ENCODE results near the gene PLA2G6. TPM values are rescaled to one million over a fixed set of nuclear protein-coding genes. Genes with fewer than 3 reads are reported as not detected.
"Not testable (repeated sequence)": the region's sequence is repeated elsewhere in the genome, so short reads cannot be mapped to it uniquely, and the experiment has no call there.

The PLA2G6 gene
- polyA plus RNA-seq, 1 donor: 71.1 TPM

DNA sequence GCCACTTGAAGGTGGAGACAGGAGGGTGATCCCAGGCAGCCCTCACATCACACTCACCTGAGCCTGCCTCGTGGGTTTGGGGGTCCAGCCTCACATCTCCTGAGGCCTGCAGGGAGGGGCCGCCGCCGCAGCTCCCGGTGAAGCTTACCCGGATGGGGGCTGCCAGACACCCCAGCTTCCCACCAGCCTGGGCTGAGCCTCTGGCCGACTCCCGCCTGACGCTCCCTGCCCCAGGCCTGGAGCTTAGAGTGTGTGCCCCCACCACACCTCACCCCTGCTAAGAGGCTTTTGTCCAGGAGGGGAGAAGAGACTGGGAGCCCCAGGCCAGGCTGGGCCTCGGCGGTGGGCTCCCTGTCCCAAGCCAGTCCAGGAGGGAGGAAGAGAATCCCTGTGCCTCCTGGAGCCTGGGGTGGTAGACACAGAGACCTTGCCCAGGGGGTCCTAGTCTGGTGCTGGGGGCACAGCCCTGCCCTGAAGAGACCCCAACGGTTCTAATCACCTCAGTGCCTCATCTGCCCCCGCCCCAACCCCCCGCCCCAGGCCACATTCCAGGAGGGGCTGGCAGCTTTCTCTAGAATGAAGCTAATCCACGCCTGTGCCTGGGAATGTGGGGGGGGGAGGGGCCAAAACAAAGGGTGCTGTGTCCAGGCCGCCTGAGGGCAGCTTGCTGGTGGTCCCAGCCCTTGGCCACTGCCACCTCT, 97.5 kb downstream of the PLA2G6 start, which contains the start of gene SLC16A8:
Gene SLC16A8 (minus strand): TSS at position 254 of the 701 bp plus-strand sequence. CDS start 1,311 bp downstream, outside the sequence.
- Histone ChIP-seq H3K36me3 (ENCODE audit: control insufficient read depth, insufficient read depth, low read length) (peaks cover 38% of the 10 kb centered on the region), H3K4me1 (ENCODE audit: control insufficient read depth, insufficient read depth, low read length) (peaks cover 10% of the 10 kb centered on the region), H3K4me3 (ENCODE audit: low read length) (no peak within 1 kb of the TSS), H3K27me3 (ENCODE audit: control insufficient read depth, insufficient read depth, low read length) (peaks cover 35% of the 10 kb centered on the region), H3K27ac (ENCODE audit: low read length) (no peak within 1 kb of the TSS), H3K9me3 (ENCODE audit: control insufficient read depth, low read depth, low read length) (peaks cover 14% of the 10 kb centered on the region)
- WGBS (ENCODE audit: insufficient coverage, low lambda C conversion rate): no CpG with 5 or more reads among the region's 16 CpGs
- no peak for DNase-seq

DNA sequence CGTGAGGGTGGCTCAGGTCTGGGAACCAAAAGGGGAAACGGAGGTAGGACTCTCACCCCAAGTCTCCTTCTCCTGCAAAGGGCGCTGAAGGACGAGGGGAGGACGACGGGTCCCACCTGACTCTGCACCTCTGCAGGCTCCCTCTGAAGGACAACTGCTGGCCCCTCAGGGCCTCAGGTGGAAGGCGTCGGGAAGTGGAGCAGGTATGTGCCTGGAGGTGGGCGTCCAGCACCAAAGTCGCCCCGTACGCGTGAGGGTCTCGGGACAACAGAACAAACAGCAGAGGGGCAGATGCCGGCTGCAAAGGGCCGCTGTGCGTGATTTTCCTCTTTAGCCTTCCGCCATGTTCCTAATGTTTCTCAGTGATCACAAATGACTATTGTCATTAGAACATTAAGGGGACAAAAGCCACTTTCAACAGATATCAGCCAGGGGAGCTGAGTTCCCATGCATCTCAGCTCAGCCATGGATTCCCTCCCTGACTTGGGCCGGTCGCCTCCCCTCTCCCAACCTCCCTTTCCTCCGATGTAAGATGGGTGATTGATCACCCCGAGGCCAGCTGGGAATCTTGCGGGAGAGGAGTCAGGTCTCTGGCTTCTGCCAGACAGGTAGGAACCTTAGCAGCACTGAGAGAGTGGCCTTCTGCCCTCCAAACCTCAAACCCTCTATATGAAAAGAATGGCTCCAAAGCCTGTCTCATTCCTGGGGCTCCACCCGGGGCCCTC, 98.5 kb downstream of the PLA2G6 start:
- Histone ChIP-seq H3K36me3 (ENCODE audit: control insufficient read depth, insufficient read depth, low read length) (peaks cover 32% of the 10 kb centered on the region), H3K4me1 (ENCODE audit: control insufficient read depth, insufficient read depth, low read length) (peaks cover 10% of the 10 kb centered on the region), H3K4me3 (ENCODE audit: low read length) (no peak overlapping the region), H3K27me3 (ENCODE audit: control insufficient read depth, insufficient read depth, low read length) (peaks cover 32% of the 10 kb centered on the region), H3K9me3 (ENCODE audit: control insufficient read depth, low read depth, low read length) (peaks cover 14% of the 10 kb centered on the region), H3K27ac (ENCODE audit: low read length) (no peak overlapping the region)
- DNase-seq: no peak
- WGBS (ENCODE audit: insufficient coverage, low lambda C conversion rate): 55% methylated on average over 5 of the region's 24 CpGs

DNA sequence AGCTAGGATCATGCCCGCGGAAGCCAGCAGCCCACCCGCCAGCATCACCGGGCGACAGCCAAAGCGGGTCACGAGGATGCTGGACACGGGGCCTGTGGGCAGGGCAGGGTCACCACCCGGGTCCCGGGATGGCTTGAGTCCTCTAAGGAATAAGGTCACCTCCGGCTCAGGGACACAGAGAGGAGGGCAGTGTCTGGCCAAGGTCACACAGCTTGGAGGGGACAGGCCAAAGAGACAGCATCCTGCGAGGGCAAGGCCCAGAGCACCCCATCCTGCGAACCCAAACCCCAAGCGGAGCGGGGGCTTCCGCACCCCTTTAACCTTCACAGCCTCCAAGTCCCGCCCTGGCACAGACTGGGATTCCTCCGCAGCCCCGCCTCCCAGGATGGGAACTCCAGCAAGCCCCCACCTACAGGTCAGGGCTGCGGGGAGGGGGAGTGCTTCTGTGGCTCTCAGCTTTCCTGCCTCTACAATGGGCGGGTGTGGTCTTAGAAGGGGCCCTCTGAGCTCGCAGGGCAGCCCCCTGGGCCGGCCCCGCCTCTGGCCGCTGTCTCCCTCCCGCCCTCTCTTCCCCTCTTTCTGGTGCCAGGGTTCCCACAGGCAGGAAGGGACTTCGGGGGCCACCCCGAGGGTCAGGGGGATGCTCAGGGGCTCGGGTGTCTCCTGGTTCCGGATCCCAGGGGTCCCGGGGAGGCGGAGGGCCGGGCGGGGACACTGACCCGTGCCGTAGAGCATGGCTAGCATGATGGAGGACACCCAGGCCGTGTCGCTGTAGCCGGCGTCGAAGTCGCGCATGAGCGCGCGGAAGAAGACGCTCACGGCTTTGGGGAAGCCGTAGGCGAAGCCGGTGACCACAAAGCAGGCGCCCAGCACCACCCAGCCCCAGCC, 99.4 kb downstream of the PLA2G6 start:
- Histone ChIP-seq H3K4me3 (ENCODE audit: low read length) (peak overlapping the region; percentile 6), H3K27me3 (ENCODE audit: control insufficient read depth, insufficient read depth, low read length) (peaks cover 32% of the 10 kb centered on the region), H3K9me3 (ENCODE audit: control insufficient read depth, low read depth, low read length) (peaks cover 14% of the 10 kb centered on the region), H3K4me1 (ENCODE audit: control insufficient read depth, insufficient read depth, low read length) (peaks cover 10% of the 10 kb centered on the region), H3K36me3 (ENCODE audit: control insufficient read depth, insufficient read depth, low read length) (peaks cover 25% of the 10 kb centered on the region), H3K27ac (ENCODE audit: low read length) (no peak overlapping the region)
- DNase-seq: no peak
- WGBS (ENCODE audit: insufficient coverage, low lambda C conversion rate): no CpG with 5 or more reads among the region's 52 CpGs

DNA sequence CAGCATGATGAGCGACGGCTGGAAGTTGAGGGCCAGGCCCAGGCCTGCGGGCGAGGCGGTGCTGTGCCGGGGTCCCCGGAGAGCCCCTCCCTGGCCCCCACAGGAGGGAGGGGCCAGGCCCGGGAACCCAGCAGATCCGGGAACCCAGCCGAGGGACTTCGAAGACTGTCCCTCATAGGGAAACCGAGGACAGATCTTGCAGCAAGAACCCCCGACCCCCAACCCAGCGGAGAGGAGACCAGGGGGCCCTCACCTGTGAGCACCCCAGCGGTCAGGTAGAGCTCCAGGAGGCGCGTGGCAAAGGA, 100.0 kb downstream of the PLA2G6 start:
- H3K27ac ChIP-seq (ENCODE audit: low read length): no peak overlapping the region
- no CpG with 5 or more reads among the region's 17 CpGs for WGBS (ENCODE audit: insufficient coverage, low lambda C conversion rate)

DNA sequence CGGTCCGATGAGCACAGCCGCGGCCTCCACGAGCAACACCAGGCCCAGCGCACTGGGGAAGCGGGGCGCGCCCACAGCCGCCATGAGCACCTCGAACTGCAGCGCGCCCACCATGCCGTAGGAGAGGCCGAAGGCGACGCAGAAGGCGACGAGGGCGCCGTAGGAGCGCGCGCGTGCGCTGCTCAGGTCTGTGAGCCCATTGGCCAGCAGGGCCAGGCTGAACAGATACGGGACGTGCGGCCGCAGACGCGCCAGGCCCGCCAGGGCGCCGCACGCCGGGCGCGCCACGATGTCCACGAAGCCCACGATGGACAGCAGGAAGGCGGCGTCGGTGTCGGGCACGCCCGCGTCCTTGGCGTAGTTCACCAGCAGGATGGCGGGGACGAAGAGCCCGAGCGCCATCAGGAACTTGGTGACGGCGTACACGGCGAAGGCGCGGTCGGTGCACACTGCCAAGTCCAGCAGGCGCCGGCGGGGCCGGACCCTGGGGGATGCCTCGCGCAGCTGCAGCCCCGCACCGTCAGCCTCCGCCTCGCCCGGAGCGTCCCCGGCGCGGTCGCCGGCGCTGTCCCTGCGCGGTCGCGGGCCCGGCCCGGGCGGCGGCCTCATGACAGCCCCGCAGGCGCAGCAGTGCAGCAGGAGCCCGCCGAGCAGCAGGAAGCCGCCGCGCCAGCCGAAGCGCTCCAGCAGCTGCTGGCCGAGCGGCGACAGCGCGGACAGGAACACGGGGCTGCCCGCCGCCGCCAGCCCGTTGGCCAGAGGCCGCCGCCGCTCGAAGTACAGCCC, 100.6 kb downstream of the PLA2G6 start:
- DNase-seq: peak in 1 of 2 donors; percentile 64

More for the DNA sequence above, 100.0 kb downstream of the PLA2G6 start:
- Histone ChIP-seq H3K9me3 (ENCODE audit: control insufficient read depth, low read depth, low read length) (peaks cover 14% of the 10 kb centered on the region), H3K27me3 (ENCODE audit: control insufficient read depth, insufficient read depth, low read length) (peaks cover 32% of the 10 kb centered on the region), H3K4me3 (ENCODE audit: low read length) (peak overlapping the region; percentile 6), H3K4me1 (ENCODE audit: control insufficient read depth, insufficient read depth, low read length) (peaks cover 10% of the 10 kb centered on the region), H3K36me3 (ENCODE audit: control insufficient read depth, insufficient read depth, low read length) (peaks cover 20% of the 10 kb centered on the region)
- DNase-seq: no peak

DNA sequence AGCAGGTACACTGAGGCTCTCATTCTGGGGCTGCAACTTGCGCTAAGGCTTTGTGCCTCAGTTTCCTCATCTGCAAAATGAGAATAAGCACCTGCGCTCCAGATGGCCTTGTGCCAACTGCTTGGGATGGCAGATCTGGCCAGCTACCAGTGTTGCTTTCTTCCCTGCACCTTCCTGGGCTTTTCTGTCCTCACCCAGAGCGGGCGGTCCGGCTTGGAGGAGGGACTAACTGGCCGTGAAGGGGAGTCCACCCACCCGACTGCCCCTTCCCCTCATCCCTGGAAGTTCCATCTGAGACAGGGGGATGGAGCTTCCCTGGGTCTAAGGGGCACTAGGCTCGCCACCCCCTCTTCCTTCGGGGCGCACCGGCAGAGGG, 101.2 kb downstream of the PLA2G6 start:
- WGBS (ENCODE audit: insufficient coverage, low lambda C conversion rate): no CpG with 5 or more reads among the region's 11 CpGs
- Histone ChIP-seq H3K4me1 (ENCODE audit: control insufficient read depth, insufficient read depth, low read length) (peaks cover 10% of the 10 kb centered on the region), H3K9me3 (ENCODE audit: control insufficient read depth, low read depth, low read length) (peaks cover 14% of the 10 kb centered on the region), H3K4me3 (ENCODE audit: low read length) (no peak overlapping the region), H3K36me3 (ENCODE audit: control insufficient read depth, insufficient read depth, low read length) (peaks cover 15% of the 10 kb centered on the region), H3K27me3 (ENCODE audit: control insufficient read depth, insufficient read depth, low read length) (peaks cover 32% of the 10 kb centered on the region), H3K27ac (ENCODE audit: low read length) (no peak overlapping the region)
- DNase-seq: no peak

More for the DNA sequence above, 100.6 kb downstream of the PLA2G6 start:
- no peak overlapping the region for H3K4me3 ChIP-seq (ENCODE audit: low read length)
- peaks cover 14% of the 10 kb centered on the region for H3K9me3 ChIP-seq (ENCODE audit: control insufficient read depth, low read depth, low read length)
- peaks cover 10% of the 10 kb centered on the region for H3K4me1 ChIP-seq (ENCODE audit: control insufficient read depth, insufficient read depth, low read length)
- WGBS (ENCODE audit: insufficient coverage, low lambda C conversion rate): no CpG with 5 or more reads among the region's 110 CpGs
- H3K27me3 ChIP-seq (ENCODE audit: control insufficient read depth, insufficient read depth, low read length): peaks cover 32% of the 10 kb centered on the region
- no peak overlapping the region for H3K27ac ChIP-seq (ENCODE audit: low read length)
- H3K36me3 ChIP-seq (ENCODE audit: control insufficient read depth, insufficient read depth, low read length): peaks cover 18% of the 10 kb centered on the region

DNA sequence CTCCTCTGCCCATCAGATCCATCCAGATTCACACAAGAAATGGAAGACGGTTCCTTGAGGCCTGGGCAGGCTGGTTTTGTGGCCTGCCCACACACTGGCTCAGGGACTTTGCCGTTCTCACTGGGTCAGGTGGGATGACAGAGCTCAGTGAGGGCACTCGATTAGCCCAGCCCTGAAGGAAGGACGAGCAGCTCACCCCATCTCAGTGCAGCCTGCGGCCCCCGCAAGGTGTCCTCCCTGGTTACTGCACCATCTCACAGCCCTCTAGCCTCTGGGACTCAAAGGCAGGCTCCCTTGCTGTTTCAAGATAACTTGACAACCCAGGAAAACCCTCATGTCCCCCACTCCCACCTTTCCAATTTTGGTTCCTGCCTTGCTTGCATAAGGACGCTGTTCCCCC, 101.8 kb downstream of the PLA2G6 start:
- no CpG with 5 or more reads among the region's 7 CpGs for WGBS (ENCODE audit: insufficient coverage, low lambda C conversion rate)
- Histone ChIP-seq H3K4me1 (ENCODE audit: control insufficient read depth, insufficient read depth, low read length) (peaks cover 10% of the 10 kb centered on the region), H3K27ac (ENCODE audit: low read length) (no peak overlapping the region), H3K4me3 (ENCODE audit: low read length) (no peak overlapping the region), H3K9me3 (ENCODE audit: control insufficient read depth, low read depth, low read length) (peaks cover 14% of the 10 kb centered on the region), H3K27me3 (ENCODE audit: control insufficient read depth, insufficient read depth, low read length) (peaks cover 32% of the 10 kb centered on the region), H3K36me3 (ENCODE audit: control insufficient read depth, insufficient read depth, low read length) (peaks cover 14% of the 10 kb centered on the region)
- DNase-seq: no peak

DNA sequence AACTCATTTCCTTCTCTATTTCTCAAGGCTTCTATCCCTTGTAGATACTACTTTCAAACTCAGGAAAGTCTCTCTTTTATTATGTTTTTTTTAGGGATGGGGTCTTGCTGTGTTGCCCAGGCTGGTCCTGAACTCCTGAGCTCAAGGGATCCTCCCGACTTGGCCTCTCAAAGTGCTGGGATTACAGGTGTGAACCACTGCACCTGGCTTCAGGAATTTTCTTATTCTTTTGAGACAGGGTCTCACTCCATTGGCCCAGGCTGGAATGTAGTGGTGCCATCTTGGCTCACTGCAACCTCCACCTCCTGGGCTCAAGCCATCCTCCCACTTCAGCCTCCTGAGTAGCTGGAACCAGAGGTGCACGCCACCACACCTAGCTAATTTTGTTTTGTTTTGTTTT, 102.4 kb downstream of the PLA2G6 start:
- H3K27ac ChIP-seq (ENCODE audit: low read length); H3K4me3 ChIP-seq (ENCODE audit: low read length); H3K4me1 ChIP-seq (ENCODE audit: control insufficient read depth, insufficient read depth, low read length); DNase-seq: not testable (repeated sequence)
- peaks cover 32% of the 10 kb centered on the region for H3K27me3 ChIP-seq (ENCODE audit: control insufficient read depth, insufficient read depth, low read length)
- H3K9me3 ChIP-seq (ENCODE audit: control insufficient read depth, low read depth, low read length): peaks cover 17% of the 10 kb centered on the region
- WGBS (ENCODE audit: insufficient coverage, low lambda C conversion rate): no CpG with 5 or more reads among the region's 2 CpGs
- H3K36me3 ChIP-seq (ENCODE audit: control insufficient read depth, insufficient read depth, low read length): peaks cover 17% of the 10 kb centered on the region

DNA sequence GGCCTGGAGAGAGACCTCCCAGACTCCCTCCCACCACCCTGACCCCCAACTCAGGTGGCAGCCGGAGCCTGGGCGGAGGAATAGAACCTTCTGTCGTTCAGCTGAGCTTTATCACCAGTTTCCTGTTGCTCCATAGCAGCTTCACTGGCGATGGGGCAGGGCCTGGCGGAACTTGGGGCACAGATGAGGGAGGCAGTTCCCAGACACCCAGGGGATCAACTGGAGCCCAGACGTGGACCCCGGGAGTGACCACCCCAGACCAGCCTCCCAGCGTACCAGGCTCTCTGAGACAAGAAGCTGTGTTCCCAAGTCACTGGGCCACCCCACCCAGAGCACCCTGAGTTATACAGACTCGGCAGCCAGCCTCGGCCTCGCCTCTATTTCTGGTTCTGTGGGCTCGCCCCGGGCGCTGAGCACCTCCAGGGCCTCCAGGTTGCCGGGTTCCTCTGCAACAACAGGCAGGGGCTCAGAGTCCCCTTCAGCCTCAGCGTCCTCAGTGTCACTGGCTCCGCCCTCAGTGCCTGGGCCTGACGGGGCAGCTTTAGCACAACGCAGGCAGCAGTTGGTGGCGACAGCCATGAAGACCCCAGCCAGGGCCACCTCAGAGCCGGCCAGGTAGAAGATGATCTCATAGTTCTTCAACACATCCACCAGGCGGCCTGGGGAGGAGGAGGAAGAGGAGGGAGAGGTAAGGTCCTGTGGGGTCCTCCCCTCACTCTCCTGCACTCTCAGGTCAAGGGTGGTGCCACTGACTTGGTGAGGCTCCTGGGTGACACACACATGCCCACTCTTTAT, 103.4 kb downstream of the PLA2G6 start:
- Histone ChIP-seq H3K27me3 (ENCODE audit: control insufficient read depth, insufficient read depth, low read length) (peaks cover 27% of the 10 kb centered on the region), H3K27ac (ENCODE audit: low read length) (no peak overlapping the region), H3K4me1 (ENCODE audit: control insufficient read depth, insufficient read depth, low read length) (peaks cover 10% of the 10 kb centered on the region), H3K36me3 (ENCODE audit: control insufficient read depth, insufficient read depth, low read length) (peaks cover 25% of the 10 kb centered on the region), H3K9me3 (ENCODE audit: control insufficient read depth, low read depth, low read length) (peaks cover 17% of the 10 kb centered on the region), H3K4me3 (ENCODE audit: low read length) (no peak overlapping the region)
- no peak for DNase-seq
- no CpG with 5 or more reads among the region's 22 CpGs for WGBS (ENCODE audit: insufficient coverage, low lambda C conversion rate)
